Esophagus muscularis mucosa (tissue), 4 donors: ENCODE measurements around the gene SULF2. TPM values are rescaled to one million over a fixed set of nuclear protein-coding genes. Genes with fewer than 3 reads are reported as not detected.
A peak's percentile ranks its signal among the peaks of the same experiment; 100 is the strongest.

Experiments used
- DNase-seq: peaks from one replicate; pipeline ENCODE4 v3.0.0-alpha.2; 2017; ENCODE audit errors: extremely low spot score
- H3K27ac ChIP-seq, 4 donors: fragments of 200-600 bp; sonication (generic); replicated peaks in 1 of 4; 1 replicate in 3 of 4; 2 replicates in 1 of 4; pipeline ENCODE4 v1.5.1; 2016 to 2019; ENCODE audit warnings: mild to moderate bottlenecking in 1 of 4
- H3K27me3 ChIP-seq, 4 donors: fragments of 200-600 bp; sonication (generic); one replicate each; pipeline versions ENCODE4 v1.5.1 to v1.6.0; 2016 to 2019
- H3K36me3 ChIP-seq, 4 donors: fragments of 200-600 bp; sonication (generic); one replicate each; pipeline ENCODE4 v1.5.1; 2016 to 2019
- H3K4me1 ChIP-seq, 4 donors: fragments of 200-600 bp; sonication (generic); one replicate each; pipeline ENCODE4 v1.5.1; 2016 to 2019
- H3K4me3 ChIP-seq, 4 donors: fragments of 200-600 bp; sonication (generic); 1 replicate in 2 of 4; 2 replicates in 2 of 4; pipeline ENCODE4 v1.5.1; 2016 to 2019; ENCODE audit warnings: mild to moderate bottlenecking in 4 of 4, moderate library complexity in 1 of 4
- H3K9me3 ChIP-seq, 4 donors: fragments of 200-600 bp; sonication (generic); 1 replicate in 3 of 4; 2 replicates in 1 of 4; pipeline ENCODE4 v1.5.1; 2016 to 2019
- CTCF ChIP-seq, 3 experiments: fragments of 200-600 bp in 2 of 3; fragments of 450-650 bp in 1 of 3; sonication (generic) in 2 of 3; IDR thresholded peaks; one replicate each; pipeline ENCODE4 v1.5.1; 2017 to 2019; ENCODE audit warnings: antibody characterized with exemption in 3 of 3, mild to moderate bottlenecking in 2 of 3, moderate library complexity in 1 of 3
- EP300 ChIP-seq: sonication (generic); formaldehyde crosslinking; IDR thresholded peaks from one replicate; pipeline ENCODE4 v1.6.1; 2017; ENCODE audit warnings: antibody characterized with exemption
- POLR2A ChIP-seq: fragments of 450-650 bp; IDR thresholded peaks from one replicate; pipeline ENCODE4 v1.6.1; 2017; ENCODE audit warnings: antibody characterized with exemption, moderate library complexity, mild to moderate bottlenecking, low read depth
- POLR2AphosphoS5 ChIP-seq, 2 donors: sonication (generic); formaldehyde crosslinking; IDR thresholded peaks; one replicate each; pipeline ENCODE4 v1.6.1; 2017; ENCODE audit warnings: antibody characterized with exemption in 2 of 2
- WGBS: methylation state at CpG from one replicate; pipeline ENCODE4 v1.1.5; 2018; 5-methylcytosine and 5-hydroxymethylcytosine counted together
- intact Hi-C: fragments of 100-400 bp; cut with DNase I; formaldehyde crosslinking; loops from one replicate; pipeline ENCODE4 v1.15.1; 2023
- total RNA-seq, 4 donors: library from RNA; depleted of rRNA; stranded (reverse); fragments of >200 nt; gene quantifications; one replicate each; pipeline versions ENCODE4 v1.1.0 to v1.2.1, GENCODE V29; 2016

The SULF2 gene
- total RNA-seq, 4 donors from 2014 or later: 78.7 to 243 (median 138) TPM

GRCh38 chr20:47788741-47789080 lies 3.4 kb upstream of the SULF2 start:
- intact Hi-C loops: loop anchor here (2.0 to 10.0 kb wide), 4 partner anchors 106 to 830 kb away; no protein-coding TSS in a partner anchor
- peak overlapping the region in 1 of 4 donors; percentile 30 for H3K27ac ChIP-seq
- H3K9me3 ChIP-seq: no peaks in the 10 kb centered on the region
- no peak for TF ChIP-seq POLR2A
- no peak for TF ChIP-seq EP300
- TF ChIP-seq CTCF (IDR thresholded peaks at IDR 0.05): no peak
- no peak for TF ChIP-seq POLR2AphosphoS5 (IDR thresholded peaks at IDR 0.05)
- no peak for DNase-seq
- no peaks in the 10 kb centered on the region for H3K36me3 ChIP-seq
- no peak overlapping the region for H3K4me3 ChIP-seq
- H3K27me3 ChIP-seq: no peaks in the 10 kb centered on the region
- H3K4me1 ChIP-seq: peaks cover 22 to 75% (median 59%) of the 10 kb centered on the region in 4 donors
- WGBS: 95% methylated on average over 11 of the region's 11 CpGs

- Histone ChIP-seq H3K27ac (peak overlapping the region; percentile 90 to 95 (median 94)), H3K27me3 (no peaks in the 10 kb centered on the region), H3K4me1 (peaks cover 23 to 81% (median 66%) of the 10 kb centered on the region in 4 donors), H3K4me3 (peak overlapping the region; percentile 75 to 84 (median 78)), H3K36me3 (no peaks in the 10 kb centered on the region), H3K9me3 (no peaks in the 10 kb centered on the region)
- intact Hi-C loops: loop anchor here (2.0 to 10.0 kb wide), 4 partner anchors 104 to 510 kb away; no protein-coding TSS in a partner anchor
- 5% methylated on average over 6 of the region's 6 CpGs for WGBS
- TF ChIP-seq EP300: no peak
- TF ChIP-seq POLR2AphosphoS5 (IDR thresholded peaks at IDR 0.05): no peak
- no peak for TF ChIP-seq POLR2A
- no peak for TF ChIP-seq CTCF (IDR thresholded peaks at IDR 0.05)
- DNase-seq: no peak
Observed at GRCh38 chr20:47786765-47787107, 1.5 kb upstream of the SULF2 start.

- peak overlapping the region; percentile 90 to 95 (median 94) for H3K27ac ChIP-seq
- TF ChIP-seq POLR2AphosphoS5 (IDR thresholded peaks at IDR 0.05) (peak; percentile 45 to 60), POLR2A (no peak), EP300 (no peak), CTCF (IDR thresholded peaks at IDR 0.05) (peak; percentile 77 to 85 (median 77))
- H3K4me1 ChIP-seq: peaks cover 19 to 81% (median 66%) of the 10 kb centered on the region in 4 donors
- no peaks in the 10 kb centered on the region for H3K9me3 ChIP-seq
- intact Hi-C loops: loop anchor here (2.0 to 10.0 kb wide), 4 partner anchors 104 to 511 kb away; no protein-coding TSS in a partner anchor
- H3K36me3 ChIP-seq: no peaks in the 10 kb centered on the region
- no peaks in the 10 kb centered on the region for H3K27me3 ChIP-seq
- WGBS: under 1% methylated on average over 45 of the region's 86 CpGs
- peak; percentile 93 for DNase-seq
- H3K4me3 ChIP-seq: peak overlapping the region; percentile 75 to 84 (median 78)
Observed at GRCh38 chr20:47785854-47786764, 828 bp upstream of the SULF2 start.

GRCh38 chr20:47784599-47785310 lies 526 bp downstream of the SULF2 start:
- Histone ChIP-seq H3K36me3 (no peaks in the 10 kb centered on the region), H3K4me3 (peak overlapping the region; percentile 75 to 84 (median 78)), H3K27me3 (no peaks in the 10 kb centered on the region), H3K4me1 (peaks cover 19 to 77% (median 58%) of the 10 kb centered on the region in 4 donors), H3K27ac (peak overlapping the region; percentile 90 to 95 (median 94)), H3K9me3 (no peaks in the 10 kb centered on the region)
- 0% methylated on average over 15 of the region's 69 CpGs for WGBS
- no peak for DNase-seq
- intact Hi-C loops: loop anchor here (5.0 to 10.0 kb wide), 4 partner anchors 57 to 400 kb away; no protein-coding TSS in a partner anchor
- peak in 2 of 3 experiments; percentile 17 to 48 for TF ChIP-seq CTCF (IDR thresholded peaks at IDR 0.05)
- TF ChIP-seq POLR2AphosphoS5 (IDR thresholded peaks at IDR 0.05): peak in 1 of 2 donors; percentile 13
- TF ChIP-seq POLR2A: no peak
